GM23338 (cell line): Measurements from ENCODE around the gene MPEG1. TPM values are rescaled to one million over a fixed set of nuclear protein-coding genes. Genes with fewer than 3 reads are reported as not detected.

Experiments used
- ATAC-seq: fragments of 200-7000 bp; cut with Tn5 transposase; 3 replicates; pipeline ENCODE4 v1.9.1; 2020
- DNase-seq: peaks from one replicate; pipeline ENCODE4 v3.0.0-alpha.2; 2015; ENCODE audit warnings: low spot score
- H2AFZ ChIP-seq: fragments of 200-600 bp; sonication (generic); 2 replicates; pipeline ENCODE4 v1.8.0; 2016; ENCODE audit warnings: antibody characterized with exemption, mild to moderate bottlenecking, moderate library complexity
- H3F3A ChIP-seq: fragments of 200-600 bp; sonication (generic); replicated peaks from 2 replicates; pipeline ENCODE4 v1.8.0; 2017; ENCODE audit warnings: antibody characterized with exemption, mixed run types, low read depth
- H3K27ac ChIP-seq: fragments of 200-600 bp; sonication (generic); 2 replicates; pipeline ENCODE4 v1.6.1; 2016; ENCODE audit warnings: low read depth
- H3K27me3 ChIP-seq: fragments of 200-600 bp; sonication (generic); 2 replicates; pipeline ENCODE4 v1.8.0; 2016; ENCODE audit warnings: mild to moderate bottlenecking, mixed run types, moderate library complexity; ENCODE audit not compliant: insufficient read depth
- H3K36me3 ChIP-seq: fragments of 200-600 bp; sonication (generic); 2 replicates; pipeline ENCODE4 v1.8.0; 2016; ENCODE audit warnings: mild to moderate bottlenecking; ENCODE audit not compliant: insufficient read depth
- H3K4me1 ChIP-seq: fragments of 200-600 bp; sonication (generic); 2 replicates; pipeline ENCODE4 v1.8.0; 2016; ENCODE audit warnings: mild to moderate bottlenecking, moderate library complexity; ENCODE audit not compliant: insufficient read depth
- H3K4me2 ChIP-seq: fragments of 200-600 bp; sonication (generic); 2 replicates; pipeline ENCODE4 v1.7.1; 2017; ENCODE audit warnings: mixed run types
- H3K4me3 ChIP-seq: fragments of 200-600 bp; sonication (generic); 2 replicates; pipeline ENCODE4 v1.6.1; 2016; ENCODE audit warnings: mixed run types
- H3K79me2 ChIP-seq: fragments of 200-600 bp; sonication (generic); replicated peaks from 2 replicates; pipeline ENCODE4 v1.8.0; 2017; ENCODE audit warnings: mild to moderate bottlenecking; ENCODE audit not compliant: insufficient read depth
- H3K9me2 ChIP-seq: fragments of 200-600 bp; sonication (generic); 2 replicates; pipeline ENCODE4 v1.8.0; 2017; ENCODE audit not compliant: insufficient read depth
- H4K20me1 ChIP-seq: fragments of 200-600 bp; sonication (generic); replicated peaks from 2 replicates; pipeline ENCODE4 v1.8.0; 2017; ENCODE audit warnings: mild to moderate bottlenecking; ENCODE audit not compliant: insufficient read depth
- H3K27ac Mint-ChIP-seq: 2 replicates; pipeline ENCODE4 v1.8.0; 2020; ENCODE audit warnings: inconsistent platforms, mild to moderate bottlenecking, moderate library complexity, mixed read lengths
- H3K27me3 Mint-ChIP-seq: 3 replicates; pipeline ENCODE4 v1.8.0; 2022; ENCODE audit warnings: low read depth, mild to moderate bottlenecking, moderate library complexity, mixed read lengths, inconsistent platforms; ENCODE audit not compliant: insufficient read depth, poor library complexity
- H3K36me3 Mint-ChIP-seq: 3 replicates; pipeline ENCODE4 v1.8.0; 2021; ENCODE audit warnings: low read depth, mild to moderate bottlenecking, inconsistent platforms, moderate library complexity, mixed read lengths
- H3K4me1 Mint-ChIP-seq: 3 replicates; pipeline ENCODE4 v1.8.0; 2020; ENCODE audit warnings: mild to moderate bottlenecking, inconsistent platforms, mixed read lengths
- H3K4me3 Mint-ChIP-seq: 3 replicates; pipeline ENCODE4 v1.8.0; 2021; ENCODE audit warnings: moderate library complexity, mild to moderate bottlenecking, inconsistent platforms, mixed read lengths
- H3K9me3 Mint-ChIP-seq: 3 replicates; pipeline ENCODE4 v1.8.0; 2020; ENCODE audit warnings: moderate library complexity, mild to moderate bottlenecking, inconsistent platforms, mixed read lengths
- CREB1 ChIP-seq: fragments of 250-450 bp; sonication (Bioruptor Pico); IDR thresholded peaks from 2 replicates; pipeline ENCODE4 v1.5.0; 2020; ENCODE audit warnings: low read depth, mild to moderate bottlenecking, moderate library complexity
- EZH2 ChIP-seq: fragments of 200-600 bp; sonication (generic); IDR thresholded peaks from one replicate; pipeline ENCODE4 v1.8.0; 2017; ENCODE audit warnings: antibody characterized with exemption, mild to moderate bottlenecking, low read depth; ENCODE audit not compliant: unreplicated experiment
- EZH2phosphoT487 ChIP-seq: fragments of 200-600 bp; sonication (generic); IDR thresholded peaks from one replicate; pipeline ENCODE4 v1.8.1; 2018; ENCODE audit warnings: antibody characterized with exemption; ENCODE audit not compliant: unreplicated experiment
- JUNB ChIP-seq: IDR thresholded peaks from one replicate; pipeline ENCODE4 v1.6.1; 2016; ENCODE audit warnings: antibody characterized with exemption; ENCODE audit not compliant: unreplicated experiment
- NANOG ChIP-seq: IDR thresholded peaks from 2 replicates; pipeline ENCODE4 v1.6.1; 2016; ENCODE audit warnings: antibody characterized with exemption, borderline replicate concordance
- POLR2AphosphoS5 ChIP-seq: IDR thresholded peaks from 2 replicates; pipeline ENCODE4 v1.6.1; 2016; ENCODE audit warnings: antibody characterized with exemption, low read depth
- STAT1 ChIP-seq: IDR thresholded peaks from one replicate; pipeline ENCODE4 v1.6.1; 2016; ENCODE audit warnings: antibody characterized with exemption; ENCODE audit not compliant: unreplicated experiment
- ZNF114 ChIP-seq: fragments of 250-450 bp; sonication (Bioruptor Pico); IDR thresholded peaks from 2 replicates; pipeline ENCODE4 v1.5.0; 2020; ENCODE audit warnings: mild to moderate bottlenecking, moderate library complexity
- ZNF331 ChIP-seq: fragments of 250-450 bp; sonication (Bioruptor Pico); IDR thresholded peaks from 2 replicates; pipeline ENCODE4 v1.5.0; 2020; ENCODE audit warnings: low read depth, mild to moderate bottlenecking, moderate library complexity
- polyA plus RNA-seq: library from polyadenylated mRNA; unstranded; fragments of >200 nt; fragmentation: Nextera tagmentation; extraction: Ambion mirVana; gene quantifications from 2 replicates; pipeline ENCODE4 v1.2.1, GENCODE V29; 2016
- total RNA-seq: library from RNA; depleted of rRNA; stranded (reverse); fragments of >200 nt; shearing (Covaris generic); gene quantifications from 2 replicates; pipeline ENCODE4 v1.2.3, GENCODE V29; 2014
- TF ChIP-seq, protein P1 (sequence below): IDR thresholded peaks from 2 replicates; pipeline ENCODE4 v1.6.1; 2016; ENCODE audit warnings: antibody characterized with exemption
- TF ChIP-seq, protein P2 (sequence below), 2 experiments: fragments of 200-600 bp in 1 of 2; sonication (generic) in 1 of 2; conservative IDR thresholded peaks; 2 replicates each; pipeline versions ENCODE4 v1.5.1 to v1.6.1; 2016 to 2017; ENCODE audit warnings: antibody characterized with exemption in 2 of 2, low read depth in 2 of 2, mild to moderate bottlenecking in 2 of 2, moderate library complexity in 1 of 2
- TF ChIP-seq, protein P3 (sequence below): IDR thresholded peaks from one replicate; pipeline ENCODE4 v1.6.1; 2018; ENCODE audit warnings: antibody characterized with exemption; ENCODE audit not compliant: unreplicated experiment
- TF ChIP-seq, protein P4 (sequence below): fragments of 250-450 bp; sonication (Bioruptor Pico); IDR thresholded peaks from 2 replicates; pipeline ENCODE4 v1.5.0; 2020; ENCODE audit warnings: mild to moderate bottlenecking, moderate library complexity

Gene MPEG1
- total and polyA plus RNA-seq, 2 experiments from 2014 or later = not detected

DNA sequence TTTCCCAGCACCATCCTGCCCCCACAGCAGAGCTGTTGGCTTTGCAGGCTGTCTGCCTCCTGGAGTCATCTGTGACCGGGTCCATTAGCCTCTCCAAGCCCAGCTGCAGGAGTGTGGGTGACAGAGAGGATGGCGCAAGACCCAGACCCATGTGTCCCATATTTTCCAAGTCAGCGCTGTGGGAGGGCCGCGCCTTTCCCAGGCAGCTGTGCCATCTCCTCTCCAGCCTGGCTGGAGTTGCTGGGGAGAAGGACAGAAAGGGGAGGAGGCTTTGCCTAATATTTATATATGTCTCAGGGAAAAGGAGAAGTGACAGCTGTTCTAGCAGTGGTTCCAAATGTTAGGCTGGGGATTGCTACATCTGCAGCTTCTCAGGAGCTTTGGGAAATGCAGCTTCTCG is 25.1 kb downstream of the MPEG1 start:
- Histone ChIP-seq H3K4me2 (no peak overlapping the region), H3K36me3 (peaks cover 4% of the 10 kb centered on the region)
- H3K27me3 Mint-ChIP-seq = peaks cover 2% of the 10 kb centered on the region

More for the DNA sequence above, 25.1 kb downstream of the MPEG1 start:
- Mint-ChIP-seq H3K9me3 (no peaks in the 10 kb centered on the region), H3K36me3 (peaks cover 56% of the 10 kb centered on the region), H3K4me1 (peaks cover 14% of the 10 kb centered on the region), H3K4me3 (no peak overlapping the region), H3K27ac (no peak overlapping the region)
- no peaks in the 10 kb centered on the region for H3K4me1 ChIP-seq
- peaks cover 11% of the 10 kb centered on the region for H3K79me2 ChIP-seq
- no peak overlapping the region for H2AFZ ChIP-seq
- H4K20me1 ChIP-seq = no peaks in the 10 kb centered on the region; the same call in none of the 2 replicates
- no peak overlapping the region for H3K27ac ChIP-seq
- no peaks in the 10 kb centered on the region for H3K27me3 ChIP-seq
- TF ChIP-seq ZNF114 (CRISPR knock-in tag) (no peak), ZNF331 (CRISPR knock-in tag) (no peak), JUNB (no peak), CREB1 (no peak), STAT1 (no peak), EZH2phosphoT487 (no peak), NANOG (no peak), POLR2AphosphoS5 (no peak), EZH2 (no peak)
- TF ChIP-seq, protein P1, sequence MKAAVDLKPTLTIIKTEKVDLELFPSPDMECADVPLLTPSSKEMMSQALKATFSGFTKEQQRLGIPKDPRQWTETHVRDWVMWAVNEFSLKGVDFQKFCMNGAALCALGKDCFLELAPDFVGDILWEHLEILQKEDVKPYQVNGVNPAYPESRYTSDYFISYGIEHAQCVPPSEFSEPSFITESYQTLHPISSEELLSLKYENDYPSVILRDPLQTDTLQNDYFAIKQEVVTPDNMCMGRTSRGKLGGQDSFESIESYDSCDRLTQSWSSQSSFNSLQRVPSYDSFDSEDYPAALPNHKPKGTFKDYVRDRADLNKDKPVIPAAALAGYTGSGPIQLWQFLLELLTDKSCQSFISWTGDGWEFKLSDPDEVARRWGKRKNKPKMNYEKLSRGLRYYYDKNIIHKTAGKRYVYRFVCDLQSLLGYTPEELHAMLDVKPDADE = no peak
- TF ChIP-seq, protein P2, sequence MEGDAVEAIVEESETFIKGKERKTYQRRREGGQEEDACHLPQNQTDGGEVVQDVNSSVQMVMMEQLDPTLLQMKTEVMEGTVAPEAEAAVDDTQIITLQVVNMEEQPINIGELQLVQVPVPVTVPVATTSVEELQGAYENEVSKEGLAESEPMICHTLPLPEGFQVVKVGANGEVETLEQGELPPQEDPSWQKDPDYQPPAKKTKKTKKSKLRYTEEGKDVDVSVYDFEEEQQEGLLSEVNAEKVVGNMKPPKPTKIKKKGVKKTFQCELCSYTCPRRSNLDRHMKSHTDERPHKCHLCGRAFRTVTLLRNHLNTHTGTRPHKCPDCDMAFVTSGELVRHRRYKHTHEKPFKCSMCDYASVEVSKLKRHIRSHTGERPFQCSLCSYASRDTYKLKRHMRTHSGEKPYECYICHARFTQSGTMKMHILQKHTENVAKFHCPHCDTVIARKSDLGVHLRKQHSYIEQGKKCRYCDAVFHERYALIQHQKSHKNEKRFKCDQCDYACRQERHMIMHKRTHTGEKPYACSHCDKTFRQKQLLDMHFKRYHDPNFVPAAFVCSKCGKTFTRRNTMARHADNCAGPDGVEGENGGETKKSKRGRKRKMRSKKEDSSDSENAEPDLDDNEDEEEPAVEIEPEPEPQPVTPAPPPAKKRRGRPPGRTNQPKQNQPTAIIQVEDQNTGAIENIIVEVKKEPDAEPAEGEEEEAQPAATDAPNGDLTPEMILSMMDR (conservative IDR thresholded peaks at IDR 0.05; ENCODE audit: low read depth in 2 of 2) = no peak
- TF ChIP-seq, protein P3, sequence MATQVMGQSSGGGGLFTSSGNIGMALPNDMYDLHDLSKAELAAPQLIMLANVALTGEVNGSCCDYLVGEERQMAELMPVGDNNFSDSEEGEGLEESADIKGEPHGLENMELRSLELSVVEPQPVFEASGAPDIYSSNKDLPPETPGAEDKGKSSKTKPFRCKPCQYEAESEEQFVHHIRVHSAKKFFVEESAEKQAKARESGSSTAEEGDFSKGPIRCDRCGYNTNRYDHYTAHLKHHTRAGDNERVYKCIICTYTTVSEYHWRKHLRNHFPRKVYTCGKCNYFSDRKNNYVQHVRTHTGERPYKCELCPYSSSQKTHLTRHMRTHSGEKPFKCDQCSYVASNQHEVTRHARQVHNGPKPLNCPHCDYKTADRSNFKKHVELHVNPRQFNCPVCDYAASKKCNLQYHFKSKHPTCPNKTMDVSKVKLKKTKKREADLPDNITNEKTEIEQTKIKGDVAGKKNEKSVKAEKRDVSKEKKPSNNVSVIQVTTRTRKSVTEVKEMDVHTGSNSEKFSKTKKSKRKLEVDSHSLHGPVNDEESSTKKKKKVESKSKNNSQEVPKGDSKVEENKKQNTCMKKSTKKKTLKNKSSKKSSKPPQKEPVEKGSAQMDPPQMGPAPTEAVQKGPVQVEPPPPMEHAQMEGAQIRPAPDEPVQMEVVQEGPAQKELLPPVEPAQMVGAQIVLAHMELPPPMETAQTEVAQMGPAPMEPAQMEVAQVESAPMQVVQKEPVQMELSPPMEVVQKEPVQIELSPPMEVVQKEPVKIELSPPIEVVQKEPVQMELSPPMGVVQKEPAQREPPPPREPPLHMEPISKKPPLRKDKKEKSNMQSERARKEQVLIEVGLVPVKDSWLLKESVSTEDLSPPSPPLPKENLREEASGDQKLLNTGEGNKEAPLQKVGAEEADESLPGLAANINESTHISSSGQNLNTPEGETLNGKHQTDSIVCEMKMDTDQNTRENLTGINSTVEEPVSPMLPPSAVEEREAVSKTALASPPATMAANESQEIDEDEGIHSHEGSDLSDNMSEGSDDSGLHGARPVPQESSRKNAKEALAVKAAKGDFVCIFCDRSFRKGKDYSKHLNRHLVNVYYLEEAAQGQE = no peak
- TF ChIP-seq, protein P4, sequence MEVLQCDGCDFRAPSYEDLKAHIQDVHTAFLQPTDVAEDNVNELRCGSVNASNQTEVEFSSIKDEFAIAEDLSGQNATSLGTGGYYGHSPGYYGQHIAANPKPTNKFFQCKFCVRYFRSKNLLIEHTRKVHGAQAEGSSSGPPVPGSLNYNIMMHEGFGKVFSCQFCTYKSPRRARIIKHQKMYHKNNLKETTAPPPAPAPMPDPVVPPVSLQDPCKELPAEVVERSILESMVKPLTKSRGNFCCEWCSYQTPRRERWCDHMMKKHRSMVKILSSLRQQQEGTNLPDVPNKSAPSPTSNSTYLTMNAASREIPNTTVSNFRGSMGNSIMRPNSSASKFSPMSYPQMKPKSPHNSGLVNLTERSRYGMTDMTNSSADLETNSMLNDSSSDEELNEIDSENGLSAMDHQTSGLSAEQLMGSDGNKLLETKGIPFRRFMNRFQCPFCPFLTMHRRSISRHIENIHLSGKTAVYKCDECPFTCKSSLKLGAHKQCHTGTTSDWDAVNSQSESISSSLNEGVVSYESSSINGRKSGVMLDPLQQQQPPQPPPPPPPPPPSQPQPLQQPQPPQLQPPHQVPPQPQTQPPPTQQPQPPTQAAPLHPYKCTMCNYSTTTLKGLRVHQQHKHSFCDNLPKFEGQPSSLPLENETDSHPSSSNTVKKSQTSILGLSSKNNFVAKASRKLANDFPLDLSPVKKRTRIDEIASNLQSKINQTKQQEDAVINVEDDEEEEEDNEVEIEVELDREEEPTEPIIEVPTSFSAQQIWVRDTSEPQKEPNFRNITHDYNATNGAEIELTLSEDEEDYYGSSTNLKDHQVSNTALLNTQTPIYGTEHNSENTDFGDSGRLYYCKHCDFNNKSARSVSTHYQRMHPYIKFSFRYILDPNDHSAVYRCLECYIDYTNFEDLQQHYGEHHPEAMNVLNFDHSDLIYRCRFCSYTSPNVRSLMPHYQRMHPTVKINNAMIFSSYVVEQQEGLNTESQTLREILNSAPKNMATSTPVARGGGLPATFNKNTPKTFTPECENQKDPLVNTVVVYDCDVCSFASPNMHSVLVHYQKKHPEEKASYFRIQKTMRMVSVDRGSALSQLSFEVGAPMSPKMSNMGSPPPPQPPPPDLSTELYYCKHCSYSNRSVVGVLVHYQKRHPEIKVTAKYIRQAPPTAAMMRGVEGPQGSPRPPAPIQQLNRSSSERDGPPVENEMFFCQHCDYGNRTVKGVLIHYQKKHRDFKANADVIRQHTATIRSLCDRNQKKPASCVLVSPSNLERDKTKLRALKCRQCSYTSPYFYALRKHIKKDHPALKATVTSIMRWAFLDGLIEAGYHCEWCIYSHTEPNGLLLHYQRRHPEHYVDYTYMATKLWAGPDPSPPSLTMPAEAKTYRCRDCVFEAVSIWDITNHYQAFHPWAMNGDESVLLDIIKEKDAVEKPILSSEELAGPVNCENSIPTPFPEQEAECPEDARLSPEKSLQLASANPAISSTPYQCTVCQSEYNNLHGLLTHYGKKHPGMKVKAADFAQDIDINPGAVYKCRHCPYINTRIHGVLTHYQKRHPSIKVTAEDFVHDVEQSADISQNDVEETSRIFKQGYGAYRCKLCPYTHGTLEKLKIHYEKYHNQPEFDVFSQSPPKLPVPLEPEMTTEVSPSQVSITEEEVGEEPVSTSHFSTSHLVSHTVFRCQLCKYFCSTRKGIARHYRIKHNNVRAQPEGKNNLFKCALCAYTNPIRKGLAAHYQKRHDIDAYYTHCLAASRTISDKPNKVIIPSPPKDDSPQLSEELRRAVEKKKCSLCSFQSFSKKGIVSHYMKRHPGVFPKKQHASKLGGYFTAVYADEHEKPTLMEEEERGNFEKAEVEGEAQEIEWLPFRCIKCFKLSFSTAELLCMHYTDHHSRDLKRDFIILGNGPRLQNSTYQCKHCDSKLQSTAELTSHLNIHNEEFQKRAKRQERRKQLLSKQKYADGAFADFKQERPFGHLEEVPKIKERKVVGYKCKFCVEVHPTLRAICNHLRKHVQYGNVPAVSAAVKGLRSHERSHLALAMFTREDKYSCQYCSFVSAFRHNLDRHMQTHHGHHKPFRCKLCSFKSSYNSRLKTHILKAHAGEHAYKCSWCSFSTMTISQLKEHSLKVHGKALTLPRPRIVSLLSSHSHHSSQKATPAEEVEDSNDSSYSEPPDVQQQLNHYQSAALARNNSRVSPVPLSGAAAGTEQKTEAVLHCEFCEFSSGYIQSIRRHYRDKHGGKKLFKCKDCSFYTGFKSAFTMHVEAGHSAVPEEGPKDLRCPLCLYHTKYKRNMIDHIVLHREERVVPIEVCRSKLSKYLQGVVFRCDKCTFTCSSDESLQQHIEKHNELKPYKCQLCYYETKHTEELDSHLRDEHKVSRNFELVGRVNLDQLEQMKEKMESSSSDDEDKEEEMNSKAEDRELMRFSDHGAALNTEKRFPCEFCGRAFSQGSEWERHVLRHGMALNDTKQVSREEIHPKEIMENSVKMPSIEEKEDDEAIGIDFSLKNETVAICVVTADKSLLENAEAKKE (CRISPR knock-in tag) = no peak
- no peak for DNase-seq
- ATAC-seq = no peak
- 0 out of 2 replicates have a peak, but pooled peaks cover 5% of the 10 kb centered on the region for H3K9me2 ChIP-seq
- H3F3A ChIP-seq = no peaks in the 10 kb centered on the region
- no peak overlapping the region for H3K4me3 ChIP-seq
